ENCODE data around the gene ZSCAN26.

DNA sequence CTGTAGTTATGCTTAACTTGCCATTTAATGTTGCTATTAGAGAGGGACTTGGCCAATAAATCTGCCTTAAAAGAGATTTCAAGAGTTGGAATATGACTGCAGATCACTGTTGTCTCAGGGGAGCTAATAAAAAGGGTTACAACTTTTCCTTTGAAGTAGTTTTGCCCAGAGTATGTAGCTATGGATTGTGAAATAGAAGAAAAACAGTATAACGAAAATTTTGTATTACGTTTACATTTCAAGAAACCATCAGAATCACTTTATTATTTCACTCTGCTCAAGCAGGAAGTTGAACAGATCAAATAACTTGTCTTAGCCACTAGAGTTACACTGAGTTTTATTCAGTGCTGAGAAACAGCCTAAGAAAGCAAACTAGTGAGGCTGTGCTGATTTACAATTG lies 3.0 kb upstream of the ZSCAN26 start:
- TF ChIP-seq CTCF (IDR thresholded peaks at IDR 0.05) (no peak), POLR2A (IDR thresholded peaks at IDR 0.05) (no peak)
